Mammary epithelial cell (primary cell): ENCODE results near the gene DOCK1.

ENCODE experiments used
- EZH2 ChIP-seq: IDR thresholded peaks from 2 replicates; pipeline ENCODE4 v1.6.1; 2012; ENCODE audit warnings: low read length, inconsistent platforms, borderline replicate concordance
- TF ChIP-seq, protein P1 (sequence below), 2 donors: IDR thresholded peaks in 1 of 2; conservative IDR thresholded peaks in 1 of 2; 2 replicates each; pipeline ENCODE4 v1.5.1; 2011 to 2012; ENCODE audit warnings: inconsistent platforms in 2 of 2, low read length in 2 of 2, mild to moderate bottlenecking in 2 of 2, control low read depth in 1 of 2, low read depth in 1 of 2; ENCODE audit not compliant: insufficient read depth in 1 of 2; ENCODE audit errors: extremely low read depth in 1 of 2

DNA sequence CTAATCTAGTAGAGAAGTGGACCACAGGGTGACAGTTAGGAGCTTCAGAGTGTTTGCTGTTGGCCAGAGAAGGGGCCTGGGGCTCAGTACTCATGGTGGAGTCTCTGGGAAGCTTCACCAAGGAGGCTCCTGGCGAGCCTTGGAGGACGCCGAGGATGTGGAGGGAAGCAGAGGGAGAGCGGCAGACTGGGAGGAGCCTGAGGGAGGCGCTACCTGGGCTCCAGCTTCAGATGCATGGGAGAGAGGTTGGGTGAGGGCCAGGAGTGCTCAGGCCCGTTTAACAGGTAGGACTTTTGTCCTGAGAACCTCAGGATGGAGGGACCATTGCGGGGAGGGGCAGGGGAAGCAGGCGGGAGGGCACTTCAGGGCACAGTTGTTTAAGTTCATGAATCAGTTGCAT lies 24.2 kb downstream of the DOCK1 start:
- no peak for TF ChIP-seq EZH2
- TF ChIP-seq, protein P1, sequence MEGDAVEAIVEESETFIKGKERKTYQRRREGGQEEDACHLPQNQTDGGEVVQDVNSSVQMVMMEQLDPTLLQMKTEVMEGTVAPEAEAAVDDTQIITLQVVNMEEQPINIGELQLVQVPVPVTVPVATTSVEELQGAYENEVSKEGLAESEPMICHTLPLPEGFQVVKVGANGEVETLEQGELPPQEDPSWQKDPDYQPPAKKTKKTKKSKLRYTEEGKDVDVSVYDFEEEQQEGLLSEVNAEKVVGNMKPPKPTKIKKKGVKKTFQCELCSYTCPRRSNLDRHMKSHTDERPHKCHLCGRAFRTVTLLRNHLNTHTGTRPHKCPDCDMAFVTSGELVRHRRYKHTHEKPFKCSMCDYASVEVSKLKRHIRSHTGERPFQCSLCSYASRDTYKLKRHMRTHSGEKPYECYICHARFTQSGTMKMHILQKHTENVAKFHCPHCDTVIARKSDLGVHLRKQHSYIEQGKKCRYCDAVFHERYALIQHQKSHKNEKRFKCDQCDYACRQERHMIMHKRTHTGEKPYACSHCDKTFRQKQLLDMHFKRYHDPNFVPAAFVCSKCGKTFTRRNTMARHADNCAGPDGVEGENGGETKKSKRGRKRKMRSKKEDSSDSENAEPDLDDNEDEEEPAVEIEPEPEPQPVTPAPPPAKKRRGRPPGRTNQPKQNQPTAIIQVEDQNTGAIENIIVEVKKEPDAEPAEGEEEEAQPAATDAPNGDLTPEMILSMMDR (conservative IDR thresholded peaks at IDR 0.05 in 1 of 2, IDR thresholded peaks at IDR 0.05 in 1 of 2; ENCODE audit: extremely low read depth in 1 of 2, insufficient read depth in 1 of 2, low read depth in 1 of 2, low read length in 2 of 2), result no peak
